ENCODE data around the gene LY86. TPM values are rescaled to one million over a fixed set of nuclear protein-coding genes. Genes with fewer than 3 reads are reported as not detected.
A peak's percentile ranks its signal among the peaks of the same experiment; 100 is the strongest.

Gene LY86
- total RNA-seq, 2 donors from 2014 or later: 2.3 TPM; not detected in 1

DNA sequence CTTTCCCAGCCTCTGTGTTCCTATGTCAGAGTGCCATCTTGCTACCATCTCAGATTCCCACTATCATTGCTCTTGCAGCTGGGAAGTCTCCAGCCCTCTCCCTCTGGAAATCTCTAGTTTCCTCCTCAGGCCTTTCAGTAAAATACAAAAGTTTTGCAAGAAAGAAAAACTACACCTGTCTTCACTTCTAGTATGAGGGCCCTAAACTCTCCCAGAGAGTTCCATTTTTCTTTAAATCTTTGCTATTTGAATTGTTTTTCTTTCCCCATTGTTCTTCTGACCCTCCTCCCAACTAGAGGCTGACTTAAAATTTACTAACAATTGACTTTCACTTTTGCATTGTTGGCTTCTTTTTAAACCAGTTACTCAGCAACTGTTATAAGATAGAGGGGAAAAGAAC, 62.8 kb downstream of the LY86 start:
- DNase-seq (no peak), ATAC-seq (no peak)
- H3K27ac ChIP-seq: no peak overlapping the region
- no peak overlapping the region for H3K4me3 ChIP-seq
- H3K36me3 ChIP-seq (replicated peaks in 1 of 2; ENCODE audit: insufficient read depth in 1 of 2, low read depth in 2 of 2): no peaks in the 10 kb centered on the region
- H3K4me1 ChIP-seq: no peaks in the 10 kb centered on the region
- no peaks in the 10 kb centered on the region for H3K9me3 ChIP-seq
- H3K27me3 ChIP-seq: no peaks in the 10 kb centered on the region
- TF ChIP-seq POLR2A (IDR thresholded peaks at IDR 0.05): no peak
- TF ChIP-seq, protein P1, sequence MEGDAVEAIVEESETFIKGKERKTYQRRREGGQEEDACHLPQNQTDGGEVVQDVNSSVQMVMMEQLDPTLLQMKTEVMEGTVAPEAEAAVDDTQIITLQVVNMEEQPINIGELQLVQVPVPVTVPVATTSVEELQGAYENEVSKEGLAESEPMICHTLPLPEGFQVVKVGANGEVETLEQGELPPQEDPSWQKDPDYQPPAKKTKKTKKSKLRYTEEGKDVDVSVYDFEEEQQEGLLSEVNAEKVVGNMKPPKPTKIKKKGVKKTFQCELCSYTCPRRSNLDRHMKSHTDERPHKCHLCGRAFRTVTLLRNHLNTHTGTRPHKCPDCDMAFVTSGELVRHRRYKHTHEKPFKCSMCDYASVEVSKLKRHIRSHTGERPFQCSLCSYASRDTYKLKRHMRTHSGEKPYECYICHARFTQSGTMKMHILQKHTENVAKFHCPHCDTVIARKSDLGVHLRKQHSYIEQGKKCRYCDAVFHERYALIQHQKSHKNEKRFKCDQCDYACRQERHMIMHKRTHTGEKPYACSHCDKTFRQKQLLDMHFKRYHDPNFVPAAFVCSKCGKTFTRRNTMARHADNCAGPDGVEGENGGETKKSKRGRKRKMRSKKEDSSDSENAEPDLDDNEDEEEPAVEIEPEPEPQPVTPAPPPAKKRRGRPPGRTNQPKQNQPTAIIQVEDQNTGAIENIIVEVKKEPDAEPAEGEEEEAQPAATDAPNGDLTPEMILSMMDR (IDR thresholded peaks at IDR 0.05): no peak
- intact Hi-C loops (cut with DNase I): no loop called here

DNA sequence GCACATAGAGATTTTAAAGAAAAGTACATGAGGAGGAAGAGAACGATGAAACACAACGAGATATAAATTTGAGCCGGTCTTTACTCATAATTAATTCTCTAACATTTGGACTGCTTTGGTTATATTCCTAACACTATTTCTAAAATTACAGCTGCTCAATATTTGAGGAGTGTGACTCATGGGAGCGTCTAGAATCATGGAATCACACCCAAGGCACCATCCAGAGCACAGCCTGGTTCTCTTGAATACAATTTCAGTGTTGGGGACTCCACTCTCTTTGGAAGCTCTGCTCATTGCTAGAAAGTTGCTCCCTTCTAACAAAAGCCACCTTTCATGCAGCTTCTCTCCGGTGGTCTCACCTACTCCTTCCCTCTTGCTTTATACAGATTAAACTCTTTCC, 64.4 kb downstream of the LY86 start:
- Histone ChIP-seq H3K9me3 (no peaks in the 10 kb centered on the region), H3K27ac (no peak overlapping the region), H3K36me3 (replicated peaks in 1 of 2; ENCODE audit: insufficient read depth in 1 of 2, low read depth in 2 of 2) (no peaks in the 10 kb centered on the region), H3K27me3 (no peaks in the 10 kb centered on the region), H3K4me1 (no peaks in the 10 kb centered on the region), H3K4me3 (no peak overlapping the region)
- intact Hi-C loops (cut with DNase I): no loop called here
- no peak for TF ChIP-seq POLR2A (IDR thresholded peaks at IDR 0.05)
- TF ChIP-seq, protein P1 (IDR thresholded peaks at IDR 0.05): no peak
- WGBS, 2 donors: 83% methylated on average over 5 of the region's 5 CpGs
- no peak for ATAC-seq
- no peak for DNase-seq

DNA sequence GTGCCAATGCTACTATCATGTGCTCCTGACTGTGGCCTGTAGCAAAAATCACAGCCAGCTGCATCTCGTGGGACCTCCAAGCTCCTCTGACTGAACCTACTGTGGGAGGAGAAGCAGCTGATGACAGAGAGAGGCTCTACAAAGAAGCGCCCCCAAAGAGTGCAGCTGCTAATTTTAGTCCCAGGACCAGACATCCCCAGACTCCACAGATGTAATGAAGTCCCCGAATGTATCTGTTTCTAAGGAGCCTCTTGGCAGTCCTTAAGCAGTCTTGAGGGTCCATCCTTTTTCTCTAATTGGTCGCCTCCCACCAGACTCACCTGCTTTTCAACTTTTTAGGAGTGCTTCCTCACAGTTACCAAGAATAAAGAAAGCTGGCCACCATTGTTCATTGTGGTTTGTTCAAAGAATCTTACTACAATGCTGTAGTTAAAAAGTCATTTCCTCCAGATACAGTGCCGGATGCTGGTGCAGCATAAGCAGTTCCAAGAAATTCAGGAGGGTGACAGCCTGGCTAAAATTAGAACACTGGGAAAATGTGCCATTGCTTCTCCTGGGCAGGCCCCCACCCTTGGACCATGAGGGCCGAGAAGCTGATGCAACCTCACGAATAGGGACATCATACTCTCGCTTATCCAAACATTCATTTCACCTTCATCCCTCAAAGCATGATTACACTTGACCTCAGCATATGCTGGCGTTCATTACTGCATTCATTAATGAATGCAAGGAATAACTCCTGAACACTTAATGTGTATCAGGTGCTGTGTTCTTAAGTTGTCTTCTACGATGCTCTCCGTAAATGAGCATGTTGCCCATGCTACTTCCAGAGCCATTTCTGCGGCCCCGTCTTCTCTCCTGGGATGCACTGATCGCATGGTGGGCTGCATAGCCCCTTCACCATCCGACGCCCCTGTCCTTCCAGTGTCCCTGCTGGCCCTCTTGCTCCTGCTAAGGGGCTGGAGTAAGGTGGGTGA, 66.4 kb downstream of the LY86 start:
- intact Hi-C loops (cut with DNase I): no loop called here
- WGBS, 2 donors: 72 to 82% methylated on average over 16 of the region's 16 CpGs
- ATAC-seq (peak; percentile 52), DNase-seq (peak in 1 of 4 donors; percentile 18)
- Histone ChIP-seq H3K9me3 (no peaks in the 10 kb centered on the region), H3K4me1 (no peaks in the 10 kb centered on the region), H3K27ac (peak overlapping the region in 1 of 4 donors; percentile 29), H3K36me3 (replicated peaks in 1 of 2; ENCODE audit: insufficient read depth in 1 of 2, low read depth in 2 of 2) (no peaks in the 10 kb centered on the region), H3K27me3 (no peaks in the 10 kb centered on the region), H3K4me3 (no peak overlapping the region)
- TF ChIP-seq, protein P1 (IDR thresholded peaks at IDR 0.05): no peak
- TF ChIP-seq POLR2A (IDR thresholded peaks at IDR 0.05): no peak

DNA sequence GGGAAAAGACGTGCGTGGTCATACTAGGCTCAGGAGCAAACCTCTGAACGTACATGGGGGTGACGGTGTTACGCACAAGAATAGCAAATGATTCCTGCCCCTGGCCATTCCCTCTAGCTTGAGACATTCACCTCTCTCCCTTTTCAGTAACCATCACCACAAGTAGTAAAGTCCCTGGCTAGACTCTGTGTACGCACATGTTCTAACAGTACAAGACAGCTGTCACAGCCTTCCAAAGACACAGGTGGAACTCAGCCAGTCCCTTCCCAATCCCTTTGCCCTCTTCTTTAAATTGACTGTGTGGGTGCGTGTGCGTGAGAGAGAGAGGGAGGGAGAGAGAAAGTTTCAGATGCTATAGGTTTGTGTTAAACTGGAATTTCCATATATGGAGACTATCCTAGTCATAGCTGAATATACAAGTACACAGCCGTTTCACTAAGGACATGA, 67.3 kb downstream of the LY86 start:
- Histone ChIP-seq H3K9me3 (no peaks in the 10 kb centered on the region), H3K36me3 (replicated peaks in 1 of 2; ENCODE audit: insufficient read depth in 1 of 2, low read depth in 2 of 2) (no peaks in the 10 kb centered on the region), H3K4me1 (no peaks in the 10 kb centered on the region), H3K27ac (no peak overlapping the region), H3K27me3 (no peaks in the 10 kb centered on the region), H3K4me3 (no peak overlapping the region)
- no peak for TF ChIP-seq POLR2A (IDR thresholded peaks at IDR 0.05)
- TF ChIP-seq, protein P1 (IDR thresholded peaks at IDR 0.05): no peak
- WGBS, 2 donors: 79 to 81% methylated on average over 9 of the region's 9 CpGs
- ATAC-seq (no peak), DNase-seq (no peak)
- intact Hi-C loops (cut with DNase I): no loop called here
